HUES48 (cell line): Measurements from ENCODE around the gene HOGA1.

Experiments used
- H3K27ac ChIP-seq: one replicate; pipeline ENCODE4 v1.7.0; 2013; ENCODE audit warnings: low read depth, low read length, inconsistent platforms
- H3K27me3 ChIP-seq: 2 replicates; pipeline ENCODE4 v1.6.1; 2013; ENCODE audit warnings: mild to moderate bottlenecking, low read length; ENCODE audit not compliant: control insufficient read depth, insufficient read depth
- H3K36me3 ChIP-seq: 2 replicates; pipeline ENCODE4 v1.6.1; 2013; ENCODE audit warnings: low read length; ENCODE audit not compliant: control insufficient read depth, insufficient read depth
- H3K4me1 ChIP-seq: 2 replicates; pipeline ENCODE4 v1.6.1; 2013; ENCODE audit warnings: mild to moderate bottlenecking, low read length; ENCODE audit not compliant: control insufficient read depth, insufficient read depth
- H3K4me3 ChIP-seq: 2 replicates; pipeline ENCODE4 v1.5.1; 2013; ENCODE audit warnings: mild to moderate bottlenecking, low read depth, low read length
- H3K9ac ChIP-seq: 2 replicates; pipeline ENCODE4 v1.6.1; 2013; ENCODE audit warnings: mild to moderate bottlenecking, low read depth, low read length, moderate library complexity
- H3K9me3 ChIP-seq: 2 replicates; pipeline ENCODE4 v1.6.1; 2013; ENCODE audit warnings: low read length; ENCODE audit not compliant: control insufficient read depth, insufficient read depth

Gene HOGA1

GRCh38 chr10:97583476-97583875, 713 bp upstream of the HOGA1 start:
- no peaks in the 10 kb centered on the region for H3K27me3 ChIP-seq
- H3K4me1 ChIP-seq = no peaks in the 10 kb centered on the region; the same call in 1 of the 2 replicates
- no peaks in the 10 kb centered on the region for H3K9me3 ChIP-seq
- no peaks in the 10 kb centered on the region for H3K36me3 ChIP-seq
- H3K27ac ChIP-seq = no peak overlapping the region
- no peak overlapping the region for H3K4me3 ChIP-seq
- H3K9ac ChIP-seq = no peak overlapping the region

- Histone ChIP-seq H3K27ac (no peak overlapping the region), H3K27me3 (no peaks in the 10 kb centered on the region), H3K4me3 (no peak overlapping the region), H3K9me3 (no peaks in the 10 kb centered on the region), H3K36me3 (no peaks in the 10 kb centered on the region), H3K4me1 (no peaks in the 10 kb centered on the region; the same call in 1 of the 2 replicates), H3K9ac (no peak overlapping the region)
Measured at GRCh38 chr10:97584798-97585438, 729 bp downstream of the HOGA1 start.

GRCh38 chr10:97585439-97585811, 1.2 kb downstream of the HOGA1 start:
- Histone ChIP-seq H3K27ac (no peak overlapping the region), H3K27me3 (no peaks in the 10 kb centered on the region), H3K4me3 (no peak overlapping the region), H3K36me3 (no peaks in the 10 kb centered on the region), H3K9ac (no peak overlapping the region), H3K4me1 (no peaks in the 10 kb centered on the region; the same call in 1 of the 2 replicates), H3K9me3 (no peaks in the 10 kb centered on the region)

- no peaks in the 10 kb centered on the region for H3K9me3 ChIP-seq
- H3K4me1 ChIP-seq = no peaks in the 10 kb centered on the region; the same call in 1 of the 2 replicates
- H3K9ac ChIP-seq = no peak overlapping the region
- H3K4me3 ChIP-seq = no peak overlapping the region
- no peaks in the 10 kb centered on the region for H3K27me3 ChIP-seq
- H3K36me3 ChIP-seq = no peaks in the 10 kb centered on the region
- no peak overlapping the region for H3K27ac ChIP-seq
Measured at GRCh38 chr10:97587183-97587582, 3.0 kb downstream of the HOGA1 start.

GRCh38 chr10:97589479-97589878, 5.3 kb downstream of the HOGA1 start, which contains the start of gene C10orf62:
TSS of gene C10orf62 (plus strand) at chr10:97589721. CDS start at chr10:97589898, 177 bp downstream.
- Histone ChIP-seq H3K27me3 (no peaks in the 10 kb centered on the region), H3K36me3 (no peaks in the 10 kb centered on the region), H3K4me1 (no peaks in the 10 kb centered on the region), H3K4me3 (no peak within 1 kb of the TSS), H3K9me3 (no peaks in the 10 kb centered on the region), H3K9ac (no peak within 1 kb of the TSS), H3K27ac (no peak within 1 kb of the TSS)

GRCh38 chr10:97590082-97590747, 6.0 kb downstream of the HOGA1 start:
- Histone ChIP-seq H3K9me3 (no peaks in the 10 kb centered on the region), H3K27me3 (no peaks in the 10 kb centered on the region), H3K4me3 (no peak overlapping the region), H3K9ac (no peak overlapping the region), H3K4me1 (no peaks in the 10 kb centered on the region), H3K36me3 (no peaks in the 10 kb centered on the region), H3K27ac (no peak overlapping the region)

- H3K36me3 ChIP-seq = no peaks in the 10 kb centered on the region
- no peak overlapping the region for H3K9ac ChIP-seq
- H3K27me3 ChIP-seq = no peaks in the 10 kb centered on the region
- H3K9me3 ChIP-seq = no peaks in the 10 kb centered on the region
- no peak overlapping the region for H3K27ac ChIP-seq
- no peaks in the 10 kb centered on the region for H3K4me1 ChIP-seq
- H3K4me3 ChIP-seq = no peak overlapping the region
Measured at GRCh38 chr10:97590748-97591495, 6.7 kb downstream of the HOGA1 start.

GRCh38 chr10:97593421-97593820, 9.2 kb downstream of the HOGA1 start:
- Histone ChIP-seq H3K4me1 (no peaks in the 10 kb centered on the region), H3K27ac (no peak overlapping the region), H3K9ac (no peak overlapping the region), H3K9me3 (no peaks in the 10 kb centered on the region), H3K27me3 (no peaks in the 10 kb centered on the region), H3K36me3 (no peaks in the 10 kb centered on the region), H3K4me3 (no peak overlapping the region)

GRCh38 chr10:97596101-97597082, 12.2 kb downstream of the HOGA1 start:
- Histone ChIP-seq H3K27me3 (no peaks in the 10 kb centered on the region), H3K9me3 (no peaks in the 10 kb centered on the region), H3K4me3 (no peak overlapping the region), H3K27ac (no peak overlapping the region), H3K36me3 (no peaks in the 10 kb centered on the region), H3K4me1 (no peaks in the 10 kb centered on the region), H3K9ac (no peak overlapping the region)

- no peaks in the 10 kb centered on the region for H3K9me3 ChIP-seq
- H3K9ac ChIP-seq = no peak overlapping the region
- H3K27ac ChIP-seq = no peak overlapping the region
- no peaks in the 10 kb centered on the region for H3K27me3 ChIP-seq
- no peak overlapping the region for H3K4me3 ChIP-seq
- no peaks in the 10 kb centered on the region for H3K4me1 ChIP-seq
- no peaks in the 10 kb centered on the region for H3K36me3 ChIP-seq
Measured at GRCh38 chr10:97597778-97598177, 13.6 kb downstream of the HOGA1 start.
